DOHH2 (cell line): ENCODE results near the gene NCBP2.

Experiments
- H3F3A ChIP-seq: fragments of 200-600 bp; sonication (generic), shearing (Covaris generic); 2 replicates; pipeline ENCODE4 v1.6.0; 2016; ENCODE audit warnings: antibody characterized with exemption, mild to moderate bottlenecking; ENCODE audit not compliant: control insufficient read depth, insufficient read depth
- H3K27ac ChIP-seq: fragments of 200-600 bp; sonication (generic); 2 replicates; pipeline ENCODE4 v1.5.1; 2014; ENCODE audit warnings: low read depth, mild to moderate bottlenecking, low read length, moderate library complexity
- H3K27me3 ChIP-seq: fragments of 200-600 bp; sonication (generic); 2 replicates; pipeline ENCODE4 v1.6.1; 2014; ENCODE audit warnings: mild to moderate bottlenecking, low read length, mixed read lengths; ENCODE audit not compliant: control insufficient read depth
- H3K36me3 ChIP-seq: fragments of 200-600 bp; sonication (generic); 2 replicates; pipeline ENCODE4 v1.6.1; 2014; ENCODE audit warnings: mild to moderate bottlenecking, low read length, moderate library complexity, mixed read lengths; ENCODE audit not compliant: control insufficient read depth
- H3K4me1 ChIP-seq: fragments of 200-600 bp; sonication (generic); 2 replicates; pipeline ENCODE4 v1.6.1; 2014; ENCODE audit warnings: mild to moderate bottlenecking, low read length, mixed read lengths; ENCODE audit not compliant: control insufficient read depth
- H3K4me2 ChIP-seq: fragments of 200-600 bp; sonication (generic); 2 replicates; pipeline ENCODE4 v1.6.0; 2014; ENCODE audit warnings: mild to moderate bottlenecking, low read length, moderate library complexity
- H3K4me3 ChIP-seq: fragments of 200-600 bp; sonication (generic); 2 replicates; pipeline ENCODE4 v1.5.1; 2014; ENCODE audit warnings: mild to moderate bottlenecking, low read length, mixed read lengths
- H3K79me2 ChIP-seq: fragments of 200-600 bp; sonication (generic); 2 replicates; pipeline ENCODE4 v1.6.1; 2014; ENCODE audit warnings: mild to moderate bottlenecking, low read length, mixed read lengths; ENCODE audit not compliant: control insufficient read depth
- H3K9me2 ChIP-seq: fragments of 200-600 bp; sonication (generic); replicated peaks from 2 replicates; pipeline ENCODE4 v1.6.1; 2014; ENCODE audit warnings: mild to moderate bottlenecking, low read length, mixed read lengths; ENCODE audit not compliant: control insufficient read depth
- H3K9me3 ChIP-seq: fragments of 200-600 bp; sonication (generic); 2 replicates; pipeline ENCODE4 v1.6.1; 2014; ENCODE audit warnings: antibody characterized with exemption, low read length, mixed read lengths; ENCODE audit not compliant: control insufficient read depth, insufficient read depth
- H4K20me1 ChIP-seq: fragments of 200-600 bp; sonication (generic); 2 replicates; pipeline ENCODE4 v1.6.0; 2014; ENCODE audit warnings: low read depth, mild to moderate bottlenecking, antibody characterized with exemption, low read length, moderate library complexity; ENCODE audit not compliant: control insufficient read depth, insufficient read depth
- CTCF ChIP-seq: fragments of 200-600 bp; sonication (generic); IDR thresholded peaks from one replicate; pipeline ENCODE4 v1.5.1; 2014; ENCODE audit warnings: antibody characterized with exemption, mild to moderate bottlenecking, low read depth, low read length; ENCODE audit not compliant: poor library complexity, severe bottlenecking
- EZH2phosphoT487 ChIP-seq: fragments of 200-600 bp; sonication (generic); IDR thresholded peaks from 2 replicates; pipeline ENCODE4 v1.6.1; 2017; ENCODE audit warnings: borderline replicate concordance, mild to moderate bottlenecking, antibody characterized with exemption, low read length, moderate library complexity, mixed read lengths

NCBP2 gene

GRCh38 chr3:196981657-196982056, 39.3 kb upstream of the NCBP2 start:
- Histone ChIP-seq H3K4me2 (no peak overlapping the region), H3K4me3 (no peak overlapping the region), H3K4me1 (no peaks in the 10 kb centered on the region), H3F3A (no peaks in the 10 kb centered on the region), H4K20me1 (no peaks in the 10 kb centered on the region), H3K9me2 (no peaks in the 10 kb centered on the region), H3K27ac (no peak overlapping the region), H3K27me3 (no peaks in the 10 kb centered on the region), H3K36me3 (no peaks in the 10 kb centered on the region), H3K9me3 (0 out of 2 replicates have a peak, but pooled peaks cover 3% of the 10 kb centered on the region), H3K79me2 (no peaks in the 10 kb centered on the region)
- TF ChIP-seq CTCF (no peak), EZH2phosphoT487 (no peak)

GRCh38 chr3:196979545-196979944, 37.2 kb upstream of the NCBP2 start:
- Histone ChIP-seq H3K4me1 (no peaks in the 10 kb centered on the region), H3K27ac (no peak overlapping the region), H3K27me3 (no peaks in the 10 kb centered on the region), H3K79me2 (no peaks in the 10 kb centered on the region), H3K4me3 (no peak overlapping the region), H3F3A (no peaks in the 10 kb centered on the region), H3K4me2 (no peak overlapping the region), H3K9me3 (0 out of 2 replicates have a peak, but pooled peaks cover 3% of the 10 kb centered on the region), H3K9me2 (no peaks in the 10 kb centered on the region), H4K20me1 (no peaks in the 10 kb centered on the region), H3K36me3 (no peaks in the 10 kb centered on the region)
- TF ChIP-seq EZH2phosphoT487 = no peak
- TF ChIP-seq CTCF = no peak

- Histone ChIP-seq H3K36me3 (no peaks in the 10 kb centered on the region), H4K20me1 (no peaks in the 10 kb centered on the region), H3K9me3 (no peaks in the 10 kb centered on the region), H3K4me3 (no peak overlapping the region), H3K79me2 (no peaks in the 10 kb centered on the region), H3K4me2 (no peak overlapping the region), H3K9me2 (no peaks in the 10 kb centered on the region), H3K4me1 (no peaks in the 10 kb centered on the region), H3K27ac (no peak overlapping the region), H3K27me3 (no peaks in the 10 kb centered on the region), H3F3A (no peaks in the 10 kb centered on the region)
- no peak for TF ChIP-seq EZH2phosphoT487
- no peak for TF ChIP-seq CTCF
Observed at GRCh38 chr3:196976941-196977340, 34.6 kb upstream of the NCBP2 start.

GRCh38 chr3:196975349-196975748, 33.0 kb upstream of the NCBP2 start:
- no peak for TF ChIP-seq CTCF
- H3K4me2 ChIP-seq = no peak overlapping the region

More at GRCh38 chr3:196975349-196975748, 33.0 kb upstream of the NCBP2 start:
- Histone ChIP-seq H3K9me3 (no peaks in the 10 kb centered on the region), H3K4me1 (no peaks in the 10 kb centered on the region), H4K20me1 (no peaks in the 10 kb centered on the region), H3K36me3 (no peaks in the 10 kb centered on the region), H3K9me2 (no peaks in the 10 kb centered on the region), H3K4me3 (no peak overlapping the region), H3K27me3 (peaks cover 10% of the 10 kb centered on the region), H3K79me2 (no peaks in the 10 kb centered on the region), H3K27ac (no peak overlapping the region), H3F3A (no peaks in the 10 kb centered on the region)
